ENCODE measurements around the gene TNXB.
"Not testable (repeated sequence)": the region's sequence is repeated elsewhere in the genome, so short reads cannot be mapped to it uniquely, and the experiment has no call there.

The TNXB gene

DNA sequence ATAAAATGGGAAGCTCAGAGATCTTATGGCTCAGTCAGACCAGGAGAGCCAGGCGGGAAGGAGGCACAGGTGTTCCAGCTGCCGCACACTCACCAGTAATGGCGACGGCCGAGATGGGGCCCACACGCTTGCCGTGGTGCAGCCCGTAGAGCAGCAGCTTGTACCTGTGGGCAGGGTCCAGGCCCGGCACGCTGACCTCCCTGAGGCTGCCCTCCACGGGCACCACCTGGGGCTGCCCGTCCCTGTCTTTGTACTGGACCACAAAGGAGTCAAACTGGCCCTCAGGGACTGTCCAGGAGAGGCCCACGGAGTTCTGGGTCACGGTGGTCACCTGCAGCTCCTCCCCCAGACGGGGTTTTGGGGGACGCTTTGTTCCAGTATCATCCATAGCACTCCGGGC lies 39.7 kb downstream of the TNXB start:
- no peaks in the 10 kb centered on the region for H3K9me3 ChIP-seq (ENCODE audit: control insufficient read depth, insufficient read depth, low read length)

GRCh38 chr6:32068867-32069266 lies 40.3 kb downstream of the TNXB start:
- H3K27ac ChIP-seq (ENCODE audit: low read depth, low read length): no peak overlapping the region
- H3K36me3 ChIP-seq (ENCODE audit: control insufficient read depth, insufficient read depth, low read length): no peaks in the 10 kb centered on the region
- no peak overlapping the region for H3K4me3 ChIP-seq (ENCODE audit: low read depth, low read length)
- peaks cover 5% of the 10 kb centered on the region; the same call in 1 of the 2 replicates for H3K4me1 ChIP-seq (ENCODE audit: control insufficient read depth, insufficient read depth, low read length)
- no peak overlapping the region for H3K9ac ChIP-seq (ENCODE audit: low read depth, low read length)
- no peaks in the 10 kb centered on the region for H3K27me3 ChIP-seq (ENCODE audit: control insufficient read depth, insufficient read depth, low read length)
- no peaks in the 10 kb centered on the region for H3K9me3 ChIP-seq (ENCODE audit: control insufficient read depth, insufficient read depth, low read length)

More for the DNA sequence above, 39.7 kb downstream of the TNXB start:
- Histone ChIP-seq H3K36me3 (ENCODE audit: control insufficient read depth, insufficient read depth, low read length) (no peaks in the 10 kb centered on the region), H3K4me3 (ENCODE audit: low read depth, low read length) (no peak overlapping the region), H3K27me3 (ENCODE audit: control insufficient read depth, insufficient read depth, low read length) (no peaks in the 10 kb centered on the region), H3K4me1 (ENCODE audit: control insufficient read depth, insufficient read depth, low read length) (peaks cover 5% of the 10 kb centered on the region; the same call in 1 of the 2 replicates), H3K27ac (ENCODE audit: low read depth, low read length) (no peak overlapping the region), H3K9ac (ENCODE audit: low read depth, low read length) (no peak overlapping the region)

GRCh38 chr6:32068315-32068714 lies 40.8 kb downstream of the TNXB start:
- not testable (repeated sequence) for H3K9me3 ChIP-seq (ENCODE audit: control insufficient read depth, insufficient read depth, low read length); H3K9ac ChIP-seq (ENCODE audit: low read depth, low read length); H3K27me3 ChIP-seq (ENCODE audit: control insufficient read depth, insufficient read depth, low read length)

GRCh38 chr6:32067521-32067920 lies 41.6 kb downstream of the TNXB start:
- H3K9me3 ChIP-seq (ENCODE audit: control insufficient read depth, insufficient read depth, low read length); H3K4me1 ChIP-seq (ENCODE audit: control insufficient read depth, insufficient read depth, low read length); H3K27me3 ChIP-seq (ENCODE audit: control insufficient read depth, insufficient read depth, low read length); H3K36me3 ChIP-seq (ENCODE audit: control insufficient read depth, insufficient read depth, low read length); H3K4me3 ChIP-seq (ENCODE audit: low read depth, low read length); H3K27ac ChIP-seq (ENCODE audit: low read depth, low read length); H3K9ac ChIP-seq (ENCODE audit: low read depth, low read length): not testable (repeated sequence)

More at GRCh38 chr6:32068315-32068714, 40.8 kb downstream of the TNXB start:
- H3K4me1 ChIP-seq (ENCODE audit: control insufficient read depth, insufficient read depth, low read length); H3K4me3 ChIP-seq (ENCODE audit: low read depth, low read length); H3K36me3 ChIP-seq (ENCODE audit: control insufficient read depth, insufficient read depth, low read length); H3K27ac ChIP-seq (ENCODE audit: low read depth, low read length): not testable (repeated sequence)

- H3K4me3 ChIP-seq (ENCODE audit: low read depth, low read length): no peak overlapping the region
- no peaks in the 10 kb centered on the region for H3K36me3 ChIP-seq (ENCODE audit: control insufficient read depth, insufficient read depth, low read length)
- no peak overlapping the region for H3K27ac ChIP-seq (ENCODE audit: low read depth, low read length)
- no peaks in the 10 kb centered on the region for H3K4me1 ChIP-seq (ENCODE audit: control insufficient read depth, insufficient read depth, low read length)
- H3K27me3 ChIP-seq (ENCODE audit: control insufficient read depth, insufficient read depth, low read length): no peaks in the 10 kb centered on the region
- H3K9me3 ChIP-seq (ENCODE audit: control insufficient read depth, insufficient read depth, low read length): no peaks in the 10 kb centered on the region
- no peak overlapping the region for H3K9ac ChIP-seq (ENCODE audit: low read depth, low read length)
Observed at GRCh38 chr6:32064706-32065105, 44.4 kb downstream of the TNXB start.

- Histone ChIP-seq H3K9ac (ENCODE audit: low read depth, low read length) (no peak overlapping the region), H3K27ac (ENCODE audit: low read depth, low read length) (no peak overlapping the region), H3K4me1 (ENCODE audit: control insufficient read depth, insufficient read depth, low read length) (no peaks in the 10 kb centered on the region), H3K27me3 (ENCODE audit: control insufficient read depth, insufficient read depth, low read length) (no peaks in the 10 kb centered on the region), H3K36me3 (ENCODE audit: control insufficient read depth, insufficient read depth, low read length) (no peaks in the 10 kb centered on the region), H3K4me3 (ENCODE audit: low read depth, low read length) (no peak overlapping the region), H3K9me3 (ENCODE audit: control insufficient read depth, insufficient read depth, low read length) (no peaks in the 10 kb centered on the region)
Observed at GRCh38 chr6:32060966-32061655, 48.0 kb downstream of the TNXB start.

DNA sequence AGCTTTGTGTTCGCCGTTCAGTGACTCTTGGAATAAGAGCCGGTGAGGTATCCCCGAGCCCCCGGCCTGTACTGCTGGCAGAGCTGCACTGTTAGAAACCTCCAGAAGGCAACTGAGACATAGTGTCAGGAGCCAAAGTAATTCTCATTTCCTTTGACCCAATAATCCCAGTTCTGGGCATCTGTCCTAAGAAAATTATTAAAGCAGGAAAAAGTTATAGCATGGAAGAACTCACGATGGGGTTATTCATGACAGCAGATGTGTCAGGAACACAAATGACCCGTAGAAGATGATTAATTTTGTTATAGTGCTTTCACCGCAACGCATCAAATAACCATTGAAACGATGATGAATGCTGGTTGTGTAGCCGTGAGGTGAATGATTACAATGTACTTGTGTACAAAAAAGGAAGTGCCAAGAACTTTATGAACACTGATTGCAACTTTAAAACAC lies 50.6 kb downstream of the TNXB start:
- H3K36me3 ChIP-seq (ENCODE audit: control insufficient read depth, insufficient read depth, low read length): no peaks in the 10 kb centered on the region
- no peaks in the 10 kb centered on the region for H3K4me1 ChIP-seq (ENCODE audit: control insufficient read depth, insufficient read depth, low read length)
- no peak overlapping the region for H3K4me3 ChIP-seq (ENCODE audit: low read depth, low read length)
- H3K27me3 ChIP-seq (ENCODE audit: control insufficient read depth, insufficient read depth, low read length): no peaks in the 10 kb centered on the region
- H3K9ac ChIP-seq (ENCODE audit: low read depth, low read length): no peak overlapping the region
- H3K9me3 ChIP-seq (ENCODE audit: control insufficient read depth, insufficient read depth, low read length): no peaks in the 10 kb centered on the region
- H3K27ac ChIP-seq (ENCODE audit: low read depth, low read length): no peak overlapping the region

- Histone ChIP-seq H3K9ac (ENCODE audit: low read depth, low read length) (no peak overlapping the region), H3K9me3 (ENCODE audit: control insufficient read depth, insufficient read depth, low read length) (no peaks in the 10 kb centered on the region), H3K4me1 (ENCODE audit: control insufficient read depth, insufficient read depth, low read length) (no peaks in the 10 kb centered on the region), H3K27ac (ENCODE audit: low read depth, low read length) (no peak overlapping the region), H3K36me3 (ENCODE audit: control insufficient read depth, insufficient read depth, low read length) (no peaks in the 10 kb centered on the region), H3K27me3 (ENCODE audit: control insufficient read depth, insufficient read depth, low read length) (no peaks in the 10 kb centered on the region), H3K4me3 (ENCODE audit: low read depth, low read length) (no peak overlapping the region)
Observed at GRCh38 chr6:32057966-32058365, 51.2 kb downstream of the TNXB start.

DNA sequence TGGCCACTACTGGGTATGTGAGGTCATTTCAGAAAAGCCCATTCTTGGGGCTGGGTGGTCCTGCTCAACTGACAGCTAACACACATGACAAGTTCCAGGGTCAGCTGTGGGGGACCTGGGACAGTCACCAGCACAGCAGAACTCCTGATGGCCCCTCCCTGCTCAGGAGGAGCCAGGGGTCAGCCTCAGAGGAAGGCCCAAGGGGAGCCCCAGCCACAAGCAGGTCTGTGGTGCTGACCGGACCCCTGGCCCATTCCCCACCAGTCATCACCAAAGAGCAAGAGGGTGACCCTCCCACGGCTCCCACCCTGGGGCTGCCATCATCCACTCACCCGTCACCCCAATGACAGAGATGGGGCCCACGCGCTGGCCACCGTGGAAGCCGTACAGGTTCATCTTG lies 52.9 kb downstream of the TNXB start:
- Histone ChIP-seq H3K4me3 (ENCODE audit: low read depth, low read length) (no peak overlapping the region), H3K4me1 (ENCODE audit: control insufficient read depth, insufficient read depth, low read length) (no peaks in the 10 kb centered on the region), H3K9me3 (ENCODE audit: control insufficient read depth, insufficient read depth, low read length) (no peaks in the 10 kb centered on the region), H3K36me3 (ENCODE audit: control insufficient read depth, insufficient read depth, low read length) (no peaks in the 10 kb centered on the region), H3K9ac (ENCODE audit: low read depth, low read length) (no peak overlapping the region), H3K27me3 (ENCODE audit: control insufficient read depth, insufficient read depth, low read length) (no peaks in the 10 kb centered on the region), H3K27ac (ENCODE audit: low read depth, low read length) (no peak overlapping the region)

GRCh38 chr6:32055756-32056155 lies 53.4 kb downstream of the TNXB start:
- not testable (repeated sequence) for H3K36me3 ChIP-seq (ENCODE audit: control insufficient read depth, insufficient read depth, low read length); H3K9me3 ChIP-seq (ENCODE audit: control insufficient read depth, insufficient read depth, low read length); H3K9ac ChIP-seq (ENCODE audit: low read depth, low read length); H3K27me3 ChIP-seq (ENCODE audit: control insufficient read depth, insufficient read depth, low read length); H3K4me1 ChIP-seq (ENCODE audit: control insufficient read depth, insufficient read depth, low read length); H3K27ac ChIP-seq (ENCODE audit: low read depth, low read length); H3K4me3 ChIP-seq (ENCODE audit: low read depth, low read length)

DNA sequence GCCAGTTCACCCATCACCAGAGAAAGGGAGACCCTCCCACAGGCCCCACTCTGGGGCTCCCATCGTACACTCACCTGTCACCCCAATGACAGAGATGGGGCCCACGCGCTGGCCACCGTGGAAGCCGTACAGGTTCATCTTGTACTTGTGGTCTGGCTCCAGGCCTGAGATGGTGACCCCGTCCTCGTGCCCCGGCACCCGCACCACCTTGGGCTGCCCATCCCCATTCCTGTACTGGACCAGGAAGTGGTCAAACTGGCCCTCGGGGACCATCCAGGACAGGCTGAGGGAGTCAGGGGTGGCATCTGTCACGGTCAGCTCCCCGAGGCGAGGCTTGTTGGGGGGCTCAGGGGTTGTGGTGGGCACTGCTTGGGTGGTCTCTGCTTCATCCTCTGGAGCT lies 55.8 kb downstream of the TNXB start:
- not testable (repeated sequence) for H3K27ac ChIP-seq (ENCODE audit: low read depth, low read length); H3K9ac ChIP-seq (ENCODE audit: low read depth, low read length); H3K36me3 ChIP-seq (ENCODE audit: control insufficient read depth, insufficient read depth, low read length); H3K4me3 ChIP-seq (ENCODE audit: low read depth, low read length); H3K27me3 ChIP-seq (ENCODE audit: control insufficient read depth, insufficient read depth, low read length); H3K4me1 ChIP-seq (ENCODE audit: control insufficient read depth, insufficient read depth, low read length); H3K9me3 ChIP-seq (ENCODE audit: control insufficient read depth, insufficient read depth, low read length)

All from HUES48 (cell line).